GM19023 (cell line): Measurements from ENCODE around the gene RNF213.
A peak's percentile ranks its signal among the peaks of the same experiment; 100 is the strongest.
"Not testable (repeated sequence)": the region's sequence is repeated elsewhere in the genome, so short reads cannot be mapped to it uniquely, and the experiment has no call there.

Source experiments
- ATAC-seq: cut with Tn5 transposase; IDR thresholded peaks from one replicate; pipeline ENCODE4 v1.9.1; 2021; ENCODE audit warnings: mild to moderate bottlenecking, moderate library complexity; ENCODE audit not compliant: unreplicated experiment

RNF213 gene

GRCh38 chr17:80248894-80249710 is 11.6 kb upstream of the RNF213 start:
- ATAC-seq, result no peak

DNA sequence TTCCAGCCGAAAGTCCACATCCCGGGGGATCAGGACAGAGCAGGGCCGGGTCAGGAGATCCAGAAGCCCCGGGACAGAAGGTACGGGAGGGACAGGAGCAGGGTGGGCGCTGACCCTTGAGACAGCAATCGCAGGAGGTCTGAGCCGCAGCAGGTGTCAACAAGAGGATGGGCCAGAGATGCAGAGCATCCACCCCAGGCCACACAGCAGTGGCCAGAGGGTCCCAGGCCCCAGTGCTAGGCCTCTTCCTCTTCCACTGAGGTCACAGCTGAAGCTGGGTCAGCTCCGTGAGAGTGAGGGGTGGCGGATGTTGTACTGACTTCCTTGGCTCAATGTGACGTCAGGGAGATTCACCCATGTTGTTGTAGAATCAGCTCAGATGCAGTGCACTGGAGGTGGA is 8.7 kb upstream of the RNF213 start:
- no peak for ATAC-seq

- no peak for ATAC-seq
These were observed 7.8 kb upstream of the RNF213 start for GRCh38 chr17:80252871-80253270.

DNA sequence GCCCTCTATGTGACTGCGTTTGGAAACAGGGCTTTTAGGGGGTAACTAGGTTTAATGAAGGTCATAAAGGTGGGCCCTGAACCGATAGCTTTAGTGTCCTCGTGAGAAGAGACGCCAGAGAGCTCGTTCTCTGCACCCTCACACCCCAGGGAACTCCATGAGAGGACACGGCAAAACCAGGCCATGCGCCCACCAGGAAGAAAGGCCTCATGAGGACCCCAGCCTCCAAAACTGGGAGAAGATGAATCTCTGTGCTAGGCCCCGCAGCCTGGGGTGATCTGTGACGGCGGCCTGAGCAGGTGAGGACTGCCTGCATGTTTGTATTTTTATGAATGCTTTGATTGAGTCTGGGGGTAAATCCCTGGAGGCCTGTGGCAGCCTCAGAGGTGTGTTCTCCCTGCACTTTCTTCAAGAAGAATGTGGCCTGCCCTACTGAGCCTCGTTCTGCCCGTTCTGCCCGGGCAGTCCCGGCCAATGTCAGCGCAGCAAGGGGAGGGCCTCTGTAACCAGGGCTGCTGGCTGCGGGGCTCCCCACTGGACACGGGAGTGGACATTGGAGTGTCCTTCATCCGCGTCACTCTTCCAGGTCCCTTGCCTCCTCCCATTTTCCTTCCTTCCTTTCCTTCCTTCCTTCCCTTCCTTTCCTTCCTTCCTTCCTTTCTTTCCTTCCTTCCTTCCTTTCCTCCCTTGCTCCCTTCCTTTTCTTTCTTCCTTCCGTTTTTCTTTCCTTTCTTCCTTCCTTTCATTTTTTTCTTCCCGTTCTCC is 6.8 kb upstream of the RNF213 start:
- no peak for ATAC-seq

GRCh38 chr17:80254396-80255251 is 6.0 kb upstream of the RNF213 start:
- no peak for ATAC-seq

- no peak for ATAC-seq
These were observed 4.7 kb upstream of the RNF213 start for GRCh38 chr17:80256034-80256350.

- no peak for ATAC-seq
These were observed 2.9 kb upstream of the RNF213 start for GRCh38 chr17:80257716-80258213.

DNA sequence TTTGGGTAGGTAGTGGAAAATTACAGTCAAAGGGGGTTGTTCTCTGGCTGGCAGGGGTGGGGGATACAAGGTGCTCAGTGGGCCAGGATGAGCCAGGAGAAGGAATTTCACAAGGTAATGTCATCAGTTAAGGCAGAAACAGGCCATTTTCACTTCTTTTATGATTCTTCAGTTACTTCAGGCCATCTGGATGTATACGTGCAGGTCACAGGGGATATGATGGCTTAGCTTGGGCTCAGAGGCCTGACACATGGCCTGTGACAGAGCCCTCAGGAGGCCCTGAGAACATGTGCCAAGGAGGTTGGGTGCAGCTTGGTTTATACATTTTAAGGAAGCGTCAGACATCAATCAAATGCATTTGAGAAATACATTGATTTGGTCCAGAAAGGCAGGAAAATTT is 2.4 kb upstream of the RNF213 start:
- ATAC-seq, result not testable (repeated sequence)

GRCh38 chr17:80259457-80260068 is 1.1 kb upstream of the RNF213 start:
- ATAC-seq, result no peak

DNA sequence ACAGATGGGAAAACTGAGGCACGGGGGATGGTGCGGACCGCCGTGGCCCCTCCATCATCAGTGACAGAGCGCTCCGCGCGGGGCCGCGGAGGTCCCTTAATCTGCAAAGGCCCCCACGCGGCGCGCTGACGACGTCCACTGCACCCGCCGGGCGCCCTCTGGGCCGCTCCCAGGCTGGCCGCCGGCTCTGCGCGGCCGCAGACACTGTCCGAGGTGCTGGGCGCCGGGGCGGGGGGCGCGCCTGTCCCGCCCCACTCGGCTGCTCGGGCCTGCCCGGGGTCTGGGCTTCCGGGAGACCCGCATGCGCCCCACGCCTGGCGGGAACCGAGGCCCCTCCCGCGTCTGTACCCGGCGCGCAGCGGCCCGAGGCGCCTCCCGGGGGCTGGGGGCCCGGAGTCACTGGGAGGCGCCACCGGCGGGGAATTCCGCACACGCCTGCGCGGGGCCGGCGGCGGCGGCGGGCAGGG is 550 bp upstream of the RNF213 start:
- peak; percentile 36 for ATAC-seq

DNA sequence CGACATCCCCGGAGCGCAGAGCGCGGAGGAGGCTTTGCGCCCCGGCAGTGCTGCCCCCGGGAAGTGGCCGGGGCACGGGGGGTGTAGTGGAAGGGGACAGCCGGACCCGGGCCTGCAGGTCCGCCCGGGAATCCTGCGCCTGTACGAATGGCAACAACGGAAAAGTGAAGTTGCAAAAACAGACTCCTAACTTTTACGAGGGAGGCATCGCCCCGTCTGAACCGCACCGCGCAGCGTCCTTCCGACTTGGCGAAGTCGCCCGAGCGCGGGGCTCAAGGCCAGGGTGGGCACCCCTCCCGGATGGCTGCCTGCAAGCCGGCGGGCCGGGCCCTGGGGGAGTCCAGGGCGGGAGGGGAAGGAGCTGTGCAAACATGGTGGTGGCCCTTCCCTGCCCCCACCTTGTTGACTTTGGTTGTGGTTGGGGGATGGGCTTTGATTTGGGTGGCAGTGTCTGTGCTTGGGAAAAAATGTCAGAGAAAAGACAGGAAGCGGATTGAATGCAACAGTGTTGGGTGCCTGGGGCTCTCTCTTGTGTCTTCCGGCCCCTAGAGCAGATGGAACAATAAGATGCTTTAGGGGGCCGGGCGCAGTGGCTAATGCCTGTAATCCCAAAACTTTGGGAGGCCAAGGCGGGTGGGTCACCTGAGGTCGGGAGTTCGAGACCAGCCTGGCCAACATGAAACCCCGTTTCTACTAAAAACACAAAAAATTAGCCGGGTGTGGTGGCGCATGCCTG is 675 bp downstream of the RNF213 start:
- no peak for ATAC-seq

- ATAC-seq, result no peak
These were observed 1.2 kb downstream of the RNF213 start for GRCh38 chr17:80261895-80262279.

DNA sequence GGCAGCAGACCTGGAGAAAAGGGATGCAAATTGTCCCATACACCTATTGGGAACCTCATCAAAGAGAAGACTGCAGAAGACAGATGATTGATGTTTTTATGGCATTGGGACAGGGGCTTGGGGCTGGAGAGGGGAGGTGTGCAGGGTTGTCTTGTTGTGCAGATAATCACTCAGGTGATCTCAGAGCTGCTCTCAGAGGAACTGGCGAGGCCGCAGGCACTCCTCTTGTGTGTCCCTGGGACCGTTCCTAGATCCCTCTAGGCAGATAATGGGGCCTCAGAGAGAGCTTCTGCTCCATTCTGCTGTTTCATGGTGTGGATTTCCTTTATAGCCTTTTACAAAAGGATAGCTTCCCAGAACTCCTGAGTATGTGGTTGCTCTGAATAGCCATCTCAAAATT is 1.6 kb downstream of the RNF213 start:
- no peak for ATAC-seq

DNA sequence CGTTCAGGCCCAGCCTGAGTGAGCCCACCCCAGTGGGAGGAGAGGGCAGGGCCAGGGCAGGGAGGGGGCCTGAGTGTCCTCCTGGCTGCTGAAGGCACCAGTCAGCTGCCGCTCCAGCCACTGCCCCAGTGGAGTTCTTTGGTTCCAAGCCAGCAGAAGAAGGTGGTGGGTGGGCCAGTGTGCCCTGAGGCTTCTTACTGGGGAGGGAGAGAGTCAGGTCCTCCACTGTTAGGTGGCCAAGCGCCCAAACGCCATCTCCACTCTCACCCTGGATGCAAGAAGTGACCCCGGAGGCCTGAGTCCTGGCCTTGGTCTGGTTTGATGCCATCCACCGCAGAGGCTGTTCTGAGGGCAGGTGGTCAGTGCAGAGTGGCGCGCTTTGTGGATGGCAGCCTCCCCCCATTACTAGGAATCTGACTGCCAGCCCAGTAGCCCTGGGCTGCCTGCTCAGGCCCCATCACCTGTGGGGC is 2.2 kb downstream of the RNF213 start:
- ATAC-seq, result no peak

DNA sequence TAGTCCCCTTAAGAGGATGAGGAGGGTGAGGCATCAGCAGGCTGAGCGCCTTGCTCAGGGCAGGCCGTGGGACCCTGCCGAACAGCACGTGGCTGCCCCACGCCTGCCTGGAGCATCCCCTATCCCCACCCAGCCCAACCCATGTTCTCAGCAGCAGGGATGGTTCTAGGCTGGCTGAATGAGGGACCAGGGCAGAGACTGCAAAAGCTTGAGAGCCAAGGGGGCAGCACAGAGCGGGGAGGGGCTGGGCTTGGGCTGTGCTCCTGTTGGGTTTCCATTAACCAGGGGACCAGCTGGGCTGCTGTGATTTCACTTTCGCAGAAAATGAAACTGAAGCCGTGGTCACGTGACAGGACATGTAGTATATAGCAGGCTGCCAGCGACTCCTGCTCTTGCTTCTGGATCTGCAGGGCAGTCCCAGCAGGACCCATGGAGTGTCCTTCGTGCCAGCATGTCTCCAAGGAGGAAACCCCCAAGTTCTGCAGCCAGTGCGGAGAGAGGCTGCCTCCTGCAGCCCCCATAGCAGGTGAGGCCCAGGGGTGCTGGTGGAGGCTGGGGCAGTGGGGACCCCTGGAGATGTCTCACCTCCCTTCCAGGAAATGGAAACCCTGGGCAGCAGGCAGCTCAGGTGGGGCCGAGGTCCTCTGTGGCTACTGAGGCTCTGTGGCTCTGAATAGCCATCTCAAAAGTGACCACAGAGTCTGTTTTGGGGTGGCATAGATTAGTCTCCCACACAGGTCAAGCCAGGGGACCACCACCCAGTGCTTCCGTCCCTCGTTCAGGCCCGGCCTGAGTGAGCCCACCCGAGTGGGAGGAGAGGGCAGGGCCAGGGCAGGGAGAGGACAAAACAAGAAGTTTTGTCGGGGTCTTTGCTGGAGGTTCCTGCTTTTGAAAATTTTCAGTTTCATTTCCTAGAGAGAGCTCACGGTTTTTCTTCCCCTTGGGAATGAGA is 2.9 kb downstream of the RNF213 start:
- ATAC-seq, result peak; percentile 39

GRCh38 chr17:80264205-80265075 is 3.8 kb downstream of the RNF213 start:
- ATAC-seq, result no peak

- no peak for ATAC-seq
These were observed 4.8 kb downstream of the RNF213 start for GRCh38 chr17:80265205-80266068.
